Epithelial cell of proximal tubule (primary cell): Measurements from ENCODE around the gene LFNG. TPM values are rescaled to one million over a fixed set of nuclear protein-coding genes. Genes with fewer than 3 reads are reported as not detected.

Experiments used
- DNase-seq: peaks from one replicate; pipeline ENCODE4 v3.0.0-alpha.2; 2011; ENCODE audit warnings: low read depth
- H3K4me3 ChIP-seq: 2 replicates; pipeline ENCODE4 v1.5.1; 2011; ENCODE audit warnings: low read depth, mild to moderate bottlenecking, low read length
- CTCF ChIP-seq: conservative IDR thresholded peaks from 2 replicates; pipeline ENCODE4 v1.5.1; 2012; ENCODE audit warnings: low read depth, mild to moderate bottlenecking, low read length
- total RNA-seq: library from RNA; depleted of rRNA; stranded (reverse); fragments of >200 nt; gene quantifications from 2 replicates; pipeline ENCODE4 v1.2.3, GENCODE V29; 2015

Gene LFNG
- total RNA-seq, 1 donor from 2014 or later: 32.1 TPM

GRCh38 chr7:2539031-2539911 lies 19.7 kb downstream of the LFNG start:
- DNase-seq: no peak
- TF ChIP-seq CTCF: no peak

GRCh38 chr7:2540133-2540532 lies 20.6 kb downstream of the LFNG start:
- DNase-seq: no peak
- no peak overlapping the region for H3K4me3 ChIP-seq
- TF ChIP-seq CTCF: no peak

More at GRCh38 chr7:2539031-2539911, 19.7 kb downstream of the LFNG start:
- no peak overlapping the region for H3K4me3 ChIP-seq

- H3K4me3 ChIP-seq: no peak overlapping the region
- no peak for TF ChIP-seq CTCF
- no peak for DNase-seq
These were observed 21.1 kb downstream of the LFNG start for GRCh38 chr7:2540641-2541051.

- no peak for TF ChIP-seq CTCF
- no peak overlapping the region for H3K4me3 ChIP-seq
- no peak for DNase-seq
These were observed 21.9 kb downstream of the LFNG start for GRCh38 chr7:2541291-2542010.

- DNase-seq: no peak
- no peak for TF ChIP-seq CTCF
- no peak overlapping the region for H3K4me3 ChIP-seq
These were observed 22.7 kb downstream of the LFNG start for GRCh38 chr7:2542011-2542915.
